IPS-15b (cell line): Measurements from ENCODE around the gene ASMTL.
"Not testable (repeated sequence)": the region's sequence is repeated elsewhere in the genome, so short reads cannot be mapped to it uniquely, and the experiment has no call there.

Source experiments
- H3K27me3 ChIP-seq: one replicate; pipeline ENCODE4 v1.6.1; 2013; ENCODE audit warnings: low read length; ENCODE audit not compliant: control insufficient read depth, insufficient read depth
- H3K36me3 ChIP-seq: one replicate; pipeline ENCODE4 v1.6.1; 2013; ENCODE audit warnings: low read length; ENCODE audit not compliant: control insufficient read depth, insufficient read depth
- H3K4me1 ChIP-seq: one replicate; pipeline ENCODE4 v1.6.1; 2013; ENCODE audit warnings: mild to moderate bottlenecking, low read length; ENCODE audit not compliant: control insufficient read depth, insufficient read depth
- H3K4me3 ChIP-seq: one replicate; pipeline ENCODE4 v1.5.1; 2013; ENCODE audit warnings: low read depth, low read length
- H3K9ac ChIP-seq: one replicate; pipeline ENCODE4 v1.6.1; 2013; ENCODE audit warnings: low read depth, mild to moderate bottlenecking, low read length
- H3K9me3 ChIP-seq: one replicate; pipeline ENCODE4 v1.6.1; 2013; ENCODE audit warnings: mild to moderate bottlenecking, low read length; ENCODE audit not compliant: control insufficient read depth, insufficient read depth

ASMTL gene

DNA sequence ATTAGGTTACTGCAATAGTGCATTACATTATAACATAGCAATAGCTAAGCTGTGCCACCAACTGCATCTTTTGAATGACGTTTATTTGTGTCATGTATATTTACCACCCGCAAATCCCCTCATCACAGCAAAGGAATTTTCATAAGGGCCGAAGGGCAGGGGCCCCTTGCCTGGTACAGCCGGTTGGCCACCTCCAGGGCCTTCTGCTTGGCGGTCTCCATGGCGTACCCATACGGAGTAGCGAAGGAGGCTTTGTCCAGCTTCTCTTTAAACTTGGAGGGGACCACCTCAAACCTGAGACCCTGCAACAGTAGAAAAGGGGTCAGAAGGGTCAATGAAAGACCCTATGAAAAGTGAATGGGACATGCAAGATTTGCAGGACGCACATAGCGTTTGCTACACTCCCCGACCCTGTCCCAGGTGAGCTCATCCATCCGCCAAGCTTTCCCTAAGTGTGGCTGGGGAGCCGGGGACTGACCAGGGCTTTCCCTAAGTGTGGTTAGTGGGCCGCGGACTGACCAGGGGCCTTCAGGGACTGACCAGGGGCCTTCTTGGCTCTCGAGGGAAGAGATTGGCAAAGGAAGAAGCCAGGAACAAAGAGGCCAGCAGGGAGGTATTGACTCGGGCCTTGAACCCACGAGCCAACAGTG lies 10.6 kb downstream of the ASMTL start:
- Histone ChIP-seq H3K27me3 (no peaks in the 10 kb centered on the region), H3K4me3 (no peak overlapping the region), H3K36me3 (peaks cover 40% of the 10 kb centered on the region), H3K4me1 (no peaks in the 10 kb centered on the region), H3K9me3 (peaks cover 2% of the 10 kb centered on the region), H3K9ac (no peak overlapping the region)

GRCh38 chrX:1440506-1440905 lies 12.2 kb downstream of the ASMTL start:
- no peak overlapping the region for H3K9ac ChIP-seq
- peaks cover 2% of the 10 kb centered on the region for H3K9me3 ChIP-seq
- no peaks in the 10 kb centered on the region for H3K4me1 ChIP-seq
- peaks cover 48% of the 10 kb centered on the region for H3K36me3 ChIP-seq
- H3K4me3 ChIP-seq, result no peak overlapping the region
- no peaks in the 10 kb centered on the region for H3K27me3 ChIP-seq

GRCh38 chrX:1435241-1435895 lies 17.3 kb downstream of the ASMTL start:
- Histone ChIP-seq H3K4me3 (no peak overlapping the region), H3K9ac (no peak overlapping the region), H3K36me3 (peaks cover 50% of the 10 kb centered on the region), H3K9me3 (no peaks in the 10 kb centered on the region), H3K27me3 (no peaks in the 10 kb centered on the region), H3K4me1 (no peaks in the 10 kb centered on the region)

GRCh38 chrX:1434871-1435240 lies 17.9 kb downstream of the ASMTL start:
- Histone ChIP-seq H3K36me3 (peaks cover 50% of the 10 kb centered on the region), H3K9me3 (no peaks in the 10 kb centered on the region), H3K4me1 (no peaks in the 10 kb centered on the region), H3K27me3 (no peaks in the 10 kb centered on the region), H3K4me3 (no peak overlapping the region), H3K9ac (no peak overlapping the region)

GRCh38 chrX:1433646-1434357 lies 18.9 kb downstream of the ASMTL start:
- Histone ChIP-seq H3K36me3 (peaks cover 44% of the 10 kb centered on the region), H3K9me3 (no peaks in the 10 kb centered on the region), H3K9ac (no peak overlapping the region), H3K27me3 (no peaks in the 10 kb centered on the region), H3K4me3 (no peak overlapping the region), H3K4me1 (no peaks in the 10 kb centered on the region)

DNA sequence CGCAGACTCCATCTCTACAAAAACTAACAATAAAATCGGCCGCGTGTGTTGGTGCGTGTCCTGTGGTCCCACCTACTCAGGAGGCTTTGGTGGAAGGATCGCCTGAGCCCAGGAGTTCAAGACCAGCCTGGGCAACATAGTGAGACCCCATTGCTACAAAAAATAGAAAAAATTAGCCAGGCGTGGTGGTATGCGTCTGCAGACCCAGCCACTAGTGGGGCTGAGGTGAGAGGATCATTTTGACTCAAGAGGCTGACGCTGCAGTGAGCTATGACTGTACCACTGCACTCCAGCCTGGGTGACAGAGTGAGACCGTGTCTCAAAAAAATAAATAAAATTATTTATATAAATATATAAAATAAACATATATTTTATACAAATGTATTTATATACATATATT lies 22.3 kb downstream of the ASMTL start:
- Histone ChIP-seq H3K4me1 (no peaks in the 10 kb centered on the region), H3K9me3 (no peaks in the 10 kb centered on the region), H3K4me3 (no peak overlapping the region), H3K27me3 (no peaks in the 10 kb centered on the region), H3K9ac (no peak overlapping the region), H3K36me3 (peaks cover 46% of the 10 kb centered on the region)

- Histone ChIP-seq H3K9me3 (no peaks in the 10 kb centered on the region), H3K4me1 (no peaks in the 10 kb centered on the region), H3K27me3 (no peaks in the 10 kb centered on the region), H3K4me3 (no peak overlapping the region), H3K36me3 (peaks cover 53% of the 10 kb centered on the region), H3K9ac (no peak overlapping the region)
Measured at GRCh38 chrX:1427756-1428155, 25.0 kb downstream of the ASMTL start.

DNA sequence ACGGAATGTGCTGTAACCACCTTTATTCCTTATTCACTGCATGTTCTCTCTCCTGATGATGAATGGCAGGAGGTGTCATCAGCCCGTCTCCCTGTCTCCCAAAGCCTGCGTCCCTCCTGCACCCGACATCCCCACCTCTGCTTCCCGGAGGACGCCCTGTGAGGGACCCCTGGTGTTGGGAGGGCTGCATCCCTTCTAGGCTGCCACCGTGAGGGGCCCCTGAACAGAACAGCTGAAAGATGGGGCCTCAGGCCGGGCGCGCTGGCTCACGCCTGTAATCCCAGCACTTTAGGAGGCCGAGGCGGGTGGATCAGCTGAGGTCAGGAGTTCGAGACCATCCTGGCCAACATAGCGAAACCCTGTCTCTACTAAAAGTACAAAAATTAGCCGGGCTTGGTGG lies 26.4 kb downstream of the ASMTL start:
- not testable (repeated sequence) for H3K27me3 ChIP-seq, H3K9ac ChIP-seq, H3K4me1 ChIP-seq, H3K4me3 ChIP-seq, H3K9me3 ChIP-seq
- peaks cover 58% of the 10 kb centered on the region for H3K36me3 ChIP-seq

GRCh38 chrX:1425381-1425780 lies 27.3 kb downstream of the ASMTL start:
- H3K9ac ChIP-seq, result no peak overlapping the region
- H3K4me3 ChIP-seq, result no peak overlapping the region
- H3K27me3 ChIP-seq, result no peaks in the 10 kb centered on the region
- no peaks in the 10 kb centered on the region for H3K9me3 ChIP-seq
- H3K4me1 ChIP-seq, result no peaks in the 10 kb centered on the region
- H3K36me3 ChIP-seq, result peaks cover 60% of the 10 kb centered on the region

DNA sequence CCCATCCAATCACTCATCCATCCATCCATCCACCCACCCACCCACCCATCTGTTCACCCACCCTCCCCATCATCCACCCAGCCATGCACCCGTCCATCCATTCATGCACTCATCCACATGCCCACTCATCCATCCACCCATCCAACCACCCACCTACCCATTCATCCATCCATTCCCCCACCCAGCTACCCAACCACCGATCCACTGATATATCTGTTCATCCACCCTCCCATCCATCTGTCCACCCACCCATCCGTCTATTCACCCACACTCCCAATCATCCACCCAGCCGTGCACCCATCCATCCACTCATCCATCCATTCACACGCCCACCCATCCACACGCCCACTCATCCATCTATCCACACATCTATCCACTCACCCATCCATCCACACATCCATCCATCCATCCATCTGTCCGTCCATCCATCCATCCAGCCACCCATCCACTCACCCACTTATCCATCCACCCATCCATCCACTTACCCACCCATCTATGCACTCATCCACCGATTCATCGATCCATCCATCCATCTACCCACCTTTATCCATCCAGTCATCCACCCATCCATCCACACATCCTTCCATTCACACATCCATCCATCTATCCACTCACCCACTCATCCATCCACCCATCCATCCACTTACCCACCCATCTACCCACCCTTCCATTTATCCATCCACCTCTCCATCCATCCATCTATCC lies 28.4 kb downstream of the ASMTL start:
- H3K9me3 ChIP-seq, result no peaks in the 10 kb centered on the region
- H3K4me3 ChIP-seq, result no peak overlapping the region
- no peaks in the 10 kb centered on the region for H3K27me3 ChIP-seq
- H3K36me3 ChIP-seq, result peaks cover 60% of the 10 kb centered on the region
- H3K4me1 ChIP-seq, result no peaks in the 10 kb centered on the region
- no peak overlapping the region for H3K9ac ChIP-seq

GRCh38 chrX:1423215-1423614 lies 29.5 kb downstream of the ASMTL start:
- H3K9me3 ChIP-seq, result no peaks in the 10 kb centered on the region
- H3K4me1 ChIP-seq, result no peaks in the 10 kb centered on the region
- H3K27me3 ChIP-seq, result no peaks in the 10 kb centered on the region
- H3K4me3 ChIP-seq, result no peak overlapping the region
- H3K9ac ChIP-seq, result no peak overlapping the region
- peaks cover 69% of the 10 kb centered on the region for H3K36me3 ChIP-seq
